Endothelial cell (in vitro differentiated cells): ENCODE results near the gene TAS1R2. TPM values are rescaled to one million over a fixed set of nuclear protein-coding genes. Genes with fewer than 3 reads are reported as not detected.

Experiments
- DNase-seq: peaks from one replicate; pipeline ENCODE4 v3.0.0; 2021; ENCODE audit warnings: low spot score
- H3K27ac Mint-ChIP-seq: one replicate; pipeline ENCODE4 v1.8.0; 2021; ENCODE audit warnings: mixed read lengths, inconsistent platforms; ENCODE audit not compliant: unreplicated experiment
- H3K27me3 Mint-ChIP-seq: one replicate; pipeline ENCODE4 v1.8.0; 2021; ENCODE audit warnings: mild to moderate bottlenecking, moderate library complexity, mixed read lengths, inconsistent platforms; ENCODE audit not compliant: unreplicated experiment
- H3K36me3 Mint-ChIP-seq: one replicate; pipeline ENCODE4 v1.8.0; 2021; ENCODE audit warnings: mild to moderate bottlenecking, low read depth, mixed read lengths, inconsistent platforms; ENCODE audit not compliant: unreplicated experiment
- H3K4me1 Mint-ChIP-seq: one replicate; pipeline ENCODE4 v1.8.0; 2021; ENCODE audit warnings: mild to moderate bottlenecking, mixed read lengths, inconsistent platforms; ENCODE audit not compliant: unreplicated experiment
- H3K4me3 Mint-ChIP-seq: one replicate; pipeline ENCODE4 v1.8.0; 2021; ENCODE audit warnings: mild to moderate bottlenecking, mixed read lengths, inconsistent platforms; ENCODE audit not compliant: unreplicated experiment
- H3K9me3 Mint-ChIP-seq: one replicate; pipeline ENCODE4 v1.8.0; 2021; ENCODE audit warnings: mixed read lengths, inconsistent platforms; ENCODE audit not compliant: unreplicated experiment
- total RNA-seq: library from RNA; stranded (reverse); fragmentation: NEBNext Ultra II Directional; extraction: Animal tissue kit (Norgen Biotek cat#: 25700); gene quantifications from one replicate; pipeline ENCODE4 v1.2.1, GENCODE V29; 2021; ENCODE audit not compliant: unreplicated experiment
- TF ChIP-seq, protein P1 (sequence below): fragments of 200-600 bp; sonication (generic); IDR thresholded peaks from one replicate; pipeline ENCODE4 v1.5.0; 2021; ENCODE audit warnings: antibody characterized with exemption; ENCODE audit not compliant: unreplicated experiment

The TAS1R2 gene
- total RNA-seq, 1 donor from 2014 or later = not detected

- H3K36me3 Mint-ChIP-seq = no peaks in the 10 kb centered on the region
- peaks cover 11% of the 10 kb centered on the region for H3K27me3 Mint-ChIP-seq
- TF ChIP-seq, protein P1, sequence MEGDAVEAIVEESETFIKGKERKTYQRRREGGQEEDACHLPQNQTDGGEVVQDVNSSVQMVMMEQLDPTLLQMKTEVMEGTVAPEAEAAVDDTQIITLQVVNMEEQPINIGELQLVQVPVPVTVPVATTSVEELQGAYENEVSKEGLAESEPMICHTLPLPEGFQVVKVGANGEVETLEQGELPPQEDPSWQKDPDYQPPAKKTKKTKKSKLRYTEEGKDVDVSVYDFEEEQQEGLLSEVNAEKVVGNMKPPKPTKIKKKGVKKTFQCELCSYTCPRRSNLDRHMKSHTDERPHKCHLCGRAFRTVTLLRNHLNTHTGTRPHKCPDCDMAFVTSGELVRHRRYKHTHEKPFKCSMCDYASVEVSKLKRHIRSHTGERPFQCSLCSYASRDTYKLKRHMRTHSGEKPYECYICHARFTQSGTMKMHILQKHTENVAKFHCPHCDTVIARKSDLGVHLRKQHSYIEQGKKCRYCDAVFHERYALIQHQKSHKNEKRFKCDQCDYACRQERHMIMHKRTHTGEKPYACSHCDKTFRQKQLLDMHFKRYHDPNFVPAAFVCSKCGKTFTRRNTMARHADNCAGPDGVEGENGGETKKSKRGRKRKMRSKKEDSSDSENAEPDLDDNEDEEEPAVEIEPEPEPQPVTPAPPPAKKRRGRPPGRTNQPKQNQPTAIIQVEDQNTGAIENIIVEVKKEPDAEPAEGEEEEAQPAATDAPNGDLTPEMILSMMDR = no peak
- DNase-seq = no peak
- no peaks in the 10 kb centered on the region for H3K9me3 Mint-ChIP-seq
- no peak overlapping the region for H3K27ac Mint-ChIP-seq
- H3K4me1 Mint-ChIP-seq = no peaks in the 10 kb centered on the region
- no peak overlapping the region for H3K4me3 Mint-ChIP-seq
These were observed 45.0 kb downstream of the TAS1R2 start for GRCh38 chr1:18814425-18814824.

DNA sequence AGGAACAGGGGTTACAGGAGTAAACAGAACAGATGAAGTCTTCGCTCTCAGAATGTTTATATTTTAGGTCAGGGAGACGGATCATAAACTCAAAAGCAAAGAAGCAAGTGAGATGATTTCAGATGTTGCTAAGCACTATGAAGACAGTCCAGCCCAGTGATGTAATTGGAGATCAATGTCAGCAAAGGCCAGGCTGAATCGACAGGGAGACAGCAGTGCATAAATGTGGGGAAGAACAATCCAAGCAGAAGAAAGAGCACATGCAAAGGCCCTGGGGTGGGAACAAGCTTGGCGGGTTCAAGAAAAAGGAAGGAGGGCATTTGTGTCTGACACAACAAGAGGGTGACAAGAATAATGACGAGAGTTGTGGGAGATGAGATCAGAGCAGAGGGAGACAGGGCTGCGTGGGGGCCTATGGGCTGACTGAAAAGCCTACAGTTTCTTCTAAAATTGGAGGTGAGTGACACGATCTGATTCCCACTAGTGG lies 47.0 kb downstream of the TAS1R2 start:
- no peak for DNase-seq
- no peak overlapping the region for H3K4me3 Mint-ChIP-seq
- H3K27me3 Mint-ChIP-seq = peaks cover 8% of the 10 kb centered on the region
- TF ChIP-seq, protein P1 = no peak
- no peaks in the 10 kb centered on the region for H3K36me3 Mint-ChIP-seq
- no peak overlapping the region for H3K27ac Mint-ChIP-seq
- H3K4me1 Mint-ChIP-seq = no peaks in the 10 kb centered on the region
- H3K9me3 Mint-ChIP-seq = no peaks in the 10 kb centered on the region

GRCh38 chr1:18811733-18812452 lies 47.6 kb downstream of the TAS1R2 start:
- no peaks in the 10 kb centered on the region for H3K9me3 Mint-ChIP-seq
- DNase-seq = no peak
- H3K4me1 Mint-ChIP-seq = no peaks in the 10 kb centered on the region
- TF ChIP-seq, protein P1 = no peak
- H3K27ac Mint-ChIP-seq = no peak overlapping the region
- peaks cover 7% of the 10 kb centered on the region for H3K27me3 Mint-ChIP-seq
- H3K4me3 Mint-ChIP-seq = no peak overlapping the region
- H3K36me3 Mint-ChIP-seq = no peaks in the 10 kb centered on the region

DNA sequence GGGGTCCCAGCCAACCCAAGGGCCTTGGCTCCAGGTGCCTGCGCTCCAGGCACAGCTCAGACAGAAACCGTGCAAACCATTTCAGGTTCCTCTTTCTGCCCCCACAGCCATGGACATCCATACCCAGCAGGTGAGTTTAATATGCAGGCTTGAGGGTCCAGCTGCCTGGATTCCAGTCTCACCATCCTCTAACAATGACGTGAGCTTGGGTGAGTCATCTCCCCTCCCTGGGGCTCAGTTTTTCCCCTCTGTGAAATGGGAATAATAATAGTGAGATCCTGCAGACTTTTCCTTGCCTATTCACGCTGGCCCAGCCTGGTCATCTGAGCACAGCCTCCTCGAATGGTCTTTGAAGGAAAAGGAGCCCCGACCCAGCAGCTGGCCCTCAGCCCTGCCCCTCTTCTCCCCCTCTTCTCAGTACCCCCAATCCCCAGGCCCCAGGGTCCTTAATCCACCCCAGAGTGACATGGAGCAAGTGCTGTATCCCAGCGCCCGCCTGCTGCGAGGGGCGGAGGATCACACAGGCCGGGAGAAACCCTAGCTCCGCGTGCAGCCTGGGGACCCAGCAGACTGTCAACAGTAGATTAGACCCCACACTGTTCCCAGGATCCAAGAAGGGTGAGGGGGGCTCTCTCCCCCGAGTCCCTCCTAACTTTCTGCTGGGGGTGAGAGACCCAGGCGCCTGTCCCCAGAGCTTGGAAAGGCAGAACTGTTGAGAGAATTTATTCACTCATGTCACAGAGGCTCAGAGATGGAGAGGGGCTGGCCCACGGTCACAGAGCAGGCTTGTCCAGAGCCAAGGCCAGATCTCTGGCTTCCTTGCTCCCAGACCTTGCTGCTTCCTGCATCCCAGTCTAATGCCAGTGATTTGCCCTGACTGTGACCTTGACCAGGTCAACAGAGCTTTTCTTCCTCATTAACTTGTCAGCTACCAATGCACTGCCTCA lies 49.2 kb downstream of the TAS1R2 start:
- H3K27me3 Mint-ChIP-seq = peaks cover 6% of the 10 kb centered on the region
- no peaks in the 10 kb centered on the region for H3K9me3 Mint-ChIP-seq
- TF ChIP-seq, protein P1 = no peak
- no peaks in the 10 kb centered on the region for H3K4me1 Mint-ChIP-seq
- H3K4me3 Mint-ChIP-seq = no peak overlapping the region
- no peaks in the 10 kb centered on the region for H3K36me3 Mint-ChIP-seq
- H3K27ac Mint-ChIP-seq = no peak overlapping the region
- no peak for DNase-seq

DNA sequence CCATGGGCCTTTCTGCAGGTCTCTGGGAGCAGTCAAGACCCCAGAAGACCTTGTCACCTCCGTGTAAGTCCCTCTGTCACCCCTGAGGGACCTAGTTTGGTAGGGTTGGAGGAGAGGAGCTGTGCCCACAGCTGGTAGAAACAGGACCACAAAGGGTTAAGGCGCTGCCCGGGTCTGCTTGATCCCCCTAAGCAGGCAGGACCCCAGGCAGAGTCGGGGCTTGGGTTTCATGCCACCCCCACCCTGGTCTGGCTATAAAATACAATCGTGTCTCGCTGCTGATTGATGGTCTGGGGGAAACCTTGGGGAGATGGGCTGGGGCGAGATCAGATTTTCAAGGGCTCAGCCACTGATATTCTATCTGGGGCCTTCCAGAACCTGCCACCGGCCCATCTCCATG lies 50.9 kb downstream of the TAS1R2 start:
- DNase-seq = no peak
- no peaks in the 10 kb centered on the region for H3K4me1 Mint-ChIP-seq
- H3K4me3 Mint-ChIP-seq = no peak overlapping the region
- H3K27me3 Mint-ChIP-seq = peaks cover 9% of the 10 kb centered on the region
- H3K36me3 Mint-ChIP-seq = no peaks in the 10 kb centered on the region
- H3K27ac Mint-ChIP-seq = no peak overlapping the region
- TF ChIP-seq, protein P1 = no peak
- no peaks in the 10 kb centered on the region for H3K9me3 Mint-ChIP-seq
